ENCODE data around the gene NUDT1. TPM values are rescaled to one million over a fixed set of nuclear protein-coding genes. Genes with fewer than 3 reads are reported as not detected.

NUDT1 gene
- total RNA-seq, 2 donors from 2014 or later, result 56.0 to 84.7 TPM

DNA sequence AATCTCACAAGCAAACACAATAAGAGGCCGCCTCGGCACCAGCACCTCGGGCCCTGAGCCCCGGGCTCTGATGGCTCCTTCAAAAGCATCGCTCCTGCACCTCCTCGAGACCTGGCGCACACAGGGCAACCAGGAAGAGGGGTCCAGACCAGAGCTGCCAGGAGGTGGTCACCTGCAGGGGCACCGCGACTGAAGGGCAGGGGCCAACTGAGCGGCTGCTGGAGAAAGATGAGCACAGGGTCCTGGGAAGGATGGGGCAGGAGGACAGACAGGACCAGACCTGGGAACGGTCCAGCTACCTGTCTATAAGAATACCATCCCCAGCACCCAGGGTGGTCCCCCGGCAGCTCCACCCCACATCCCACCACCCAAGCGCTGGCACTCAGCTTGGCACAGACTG, 30.1 kb upstream of the NUDT1 start:
- Histone ChIP-seq H3K36me3 (ENCODE audit: control insufficient read depth, insufficient read depth, low read length) (peaks cover 65% of the 10 kb centered on the region), H3K4me3 (ENCODE audit: low read length) (no peak overlapping the region), H3K9me3 (ENCODE audit: control insufficient read depth, low read length) (no peaks in the 10 kb centered on the region), H3K27ac (ENCODE audit: low read depth, low read length) (peak overlapping the region; percentile 49), H3K4me1 (ENCODE audit: control insufficient read depth, insufficient read depth, low read length) (no peaks in the 10 kb centered on the region), H3K27me3 (ENCODE audit: control insufficient read depth, insufficient read depth, low read length, poor library complexity, severe bottlenecking) (no peaks in the 10 kb centered on the region), H3K9ac (ENCODE audit: extremely low read depth, low read length, poor library complexity, severe bottlenecking) (no peak overlapping the region)
- Mint-ChIP-seq H3K27me3 (ENCODE audit: insufficient read depth) (no peaks in the 10 kb centered on the region), H3K4me3 (no peak overlapping the region), H3K9me3 (no peaks in the 10 kb centered on the region), H3K27ac (no peak overlapping the region), H3K4me1 (no peaks in the 10 kb centered on the region), H3K36me3 (ENCODE audit: low read depth) (peaks cover 80% of the 10 kb centered on the region)
- TF ChIP-seq, protein P1, sequence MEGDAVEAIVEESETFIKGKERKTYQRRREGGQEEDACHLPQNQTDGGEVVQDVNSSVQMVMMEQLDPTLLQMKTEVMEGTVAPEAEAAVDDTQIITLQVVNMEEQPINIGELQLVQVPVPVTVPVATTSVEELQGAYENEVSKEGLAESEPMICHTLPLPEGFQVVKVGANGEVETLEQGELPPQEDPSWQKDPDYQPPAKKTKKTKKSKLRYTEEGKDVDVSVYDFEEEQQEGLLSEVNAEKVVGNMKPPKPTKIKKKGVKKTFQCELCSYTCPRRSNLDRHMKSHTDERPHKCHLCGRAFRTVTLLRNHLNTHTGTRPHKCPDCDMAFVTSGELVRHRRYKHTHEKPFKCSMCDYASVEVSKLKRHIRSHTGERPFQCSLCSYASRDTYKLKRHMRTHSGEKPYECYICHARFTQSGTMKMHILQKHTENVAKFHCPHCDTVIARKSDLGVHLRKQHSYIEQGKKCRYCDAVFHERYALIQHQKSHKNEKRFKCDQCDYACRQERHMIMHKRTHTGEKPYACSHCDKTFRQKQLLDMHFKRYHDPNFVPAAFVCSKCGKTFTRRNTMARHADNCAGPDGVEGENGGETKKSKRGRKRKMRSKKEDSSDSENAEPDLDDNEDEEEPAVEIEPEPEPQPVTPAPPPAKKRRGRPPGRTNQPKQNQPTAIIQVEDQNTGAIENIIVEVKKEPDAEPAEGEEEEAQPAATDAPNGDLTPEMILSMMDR (conservative IDR thresholded peaks at IDR 0.05), result no peak
- 92 to 94% methylated on average over 5 to 13 of the region's 13 CpGs for WGBS, 2 experiments (ENCODE audit: insufficient coverage in 1 of 2, insufficient read length in 1 of 2)
- DNase-seq, result no peak

DNA sequence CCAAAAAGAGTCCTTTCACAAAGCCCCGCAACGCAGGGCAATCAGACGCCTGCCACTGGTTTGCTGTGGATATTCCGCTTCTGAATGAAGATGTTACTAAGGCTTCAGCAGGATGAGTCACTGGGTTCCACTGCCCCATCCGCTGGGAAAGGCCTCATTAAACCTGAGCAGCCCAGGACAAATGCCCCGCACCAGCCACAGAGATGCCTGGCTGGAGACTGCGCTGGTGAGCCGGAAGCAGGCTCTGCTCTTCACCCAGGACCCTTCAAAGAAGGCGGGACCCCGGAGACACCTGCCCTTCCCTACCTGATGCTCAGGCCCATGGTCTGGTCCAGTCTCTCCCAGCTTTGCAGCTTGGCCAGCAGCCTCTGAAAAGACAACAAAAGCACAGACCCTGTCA, 29.1 kb upstream of the NUDT1 start:
- H3K4me1 ChIP-seq (ENCODE audit: control insufficient read depth, insufficient read depth, low read length), result no peaks in the 10 kb centered on the region

GRCh38 chr7:2213551-2214215, 28.3 kb upstream of the NUDT1 start:
- 89 to 90% methylated on average over 14 to 15 of the region's 15 CpGs for WGBS, 2 experiments (ENCODE audit: insufficient coverage in 1 of 2, insufficient read length in 1 of 2)
- H3K4me3 ChIP-seq (ENCODE audit: low read length), result no peak overlapping the region
- Mint-ChIP-seq H3K4me3 (no peak overlapping the region), H3K27ac (no peak overlapping the region), H3K36me3 (ENCODE audit: low read depth) (peaks cover 79% of the 10 kb centered on the region), H3K27me3 (ENCODE audit: insufficient read depth) (no peaks in the 10 kb centered on the region), H3K9me3 (no peaks in the 10 kb centered on the region), H3K4me1 (no peaks in the 10 kb centered on the region)
- peaks cover 64% of the 10 kb centered on the region for H3K36me3 ChIP-seq (ENCODE audit: control insufficient read depth, insufficient read depth, low read length)
- H3K27me3 ChIP-seq (ENCODE audit: control insufficient read depth, insufficient read depth, low read length, poor library complexity, severe bottlenecking), result no peaks in the 10 kb centered on the region
- TF ChIP-seq, protein P1 (conservative IDR thresholded peaks at IDR 0.05), result no peak
- DNase-seq, result peak; percentile 66
- H3K4me1 ChIP-seq (ENCODE audit: control insufficient read depth, insufficient read depth, low read length), result no peaks in the 10 kb centered on the region
- H3K9ac ChIP-seq (ENCODE audit: extremely low read depth, low read length, poor library complexity, severe bottlenecking), result no peak overlapping the region
- no peaks in the 10 kb centered on the region for H3K9me3 ChIP-seq (ENCODE audit: control insufficient read depth, low read length)
- no peak overlapping the region for H3K27ac ChIP-seq (ENCODE audit: low read depth, low read length)

More for the DNA sequence above, 29.1 kb upstream of the NUDT1 start:
- Histone ChIP-seq H3K27ac (ENCODE audit: low read depth, low read length) (no peak overlapping the region), H3K36me3 (ENCODE audit: control insufficient read depth, insufficient read depth, low read length) (peaks cover 69% of the 10 kb centered on the region), H3K4me3 (ENCODE audit: low read length) (no peak overlapping the region), H3K9ac (ENCODE audit: extremely low read depth, low read length, poor library complexity, severe bottlenecking) (no peak overlapping the region), H3K9me3 (ENCODE audit: control insufficient read depth, low read length) (no peaks in the 10 kb centered on the region), H3K27me3 (ENCODE audit: control insufficient read depth, insufficient read depth, low read length, poor library complexity, severe bottlenecking) (no peaks in the 10 kb centered on the region)
- Mint-ChIP-seq H3K36me3 (ENCODE audit: low read depth) (peaks cover 78% of the 10 kb centered on the region), H3K4me3 (no peak overlapping the region), H3K27me3 (ENCODE audit: insufficient read depth) (no peaks in the 10 kb centered on the region), H3K4me1 (no peaks in the 10 kb centered on the region), H3K27ac (no peak overlapping the region), H3K9me3 (no peaks in the 10 kb centered on the region)
- DNase-seq, result no peak
- 94 to 95% methylated on average over 10 of the region's 10 CpGs for WGBS, 2 experiments (ENCODE audit: insufficient coverage in 1 of 2, insufficient read length in 1 of 2)
- TF ChIP-seq, protein P1 (conservative IDR thresholded peaks at IDR 0.05), result no peak

All from endodermal cell (in vitro differentiated cells).